Kasumi-1 (cell line): ENCODE results near the gene CNOT8.
"Not testable (repeated sequence)": the region's sequence is repeated elsewhere in the genome, so short reads cannot be mapped to it uniquely, and the experiment has no call there.

Source experiments
- DNase-seq, 2 experiments: peaks; one replicate each; lab custom pipeline; 2025; lab: John Stamatoyannopoulos, UW

CNOT8 gene

DNA sequence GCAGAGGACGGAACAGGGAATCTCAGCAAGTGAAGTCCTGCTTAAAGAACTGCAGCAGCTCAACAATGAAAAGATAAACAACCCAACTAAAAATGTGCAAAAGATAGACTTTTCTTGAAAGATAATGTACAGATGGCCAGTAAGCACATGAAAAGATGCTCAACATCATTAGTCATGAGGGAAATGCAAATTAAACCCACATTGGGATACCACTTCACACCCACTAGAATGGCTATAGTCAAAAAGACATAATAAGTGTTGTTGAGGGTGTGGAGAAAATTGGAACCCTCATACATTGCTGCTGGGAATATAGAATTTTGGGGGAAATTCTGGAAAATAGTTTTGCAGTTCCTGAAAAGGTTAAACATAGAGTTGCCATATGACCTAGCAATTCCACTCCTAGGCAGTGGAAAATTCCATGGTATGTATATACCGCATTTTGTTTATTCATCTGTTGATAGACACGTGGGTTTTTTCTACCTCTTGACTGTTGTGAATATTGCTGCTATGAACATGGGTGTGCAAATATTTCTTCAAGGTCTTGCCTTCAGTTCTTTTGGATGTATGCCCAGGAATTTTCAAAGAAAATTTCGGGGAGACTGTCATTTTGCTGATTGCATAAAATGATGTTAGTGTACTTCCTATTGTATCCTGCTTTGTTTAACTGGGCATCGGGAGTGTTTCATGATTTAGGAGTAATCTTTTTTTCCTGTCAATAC, 7.2 kb downstream of the CNOT8 start:
- no peak for DNase-seq

GRCh38 chr5:154866841-154867240, 8.4 kb downstream of the CNOT8 start:
- no peak for DNase-seq

DNA sequence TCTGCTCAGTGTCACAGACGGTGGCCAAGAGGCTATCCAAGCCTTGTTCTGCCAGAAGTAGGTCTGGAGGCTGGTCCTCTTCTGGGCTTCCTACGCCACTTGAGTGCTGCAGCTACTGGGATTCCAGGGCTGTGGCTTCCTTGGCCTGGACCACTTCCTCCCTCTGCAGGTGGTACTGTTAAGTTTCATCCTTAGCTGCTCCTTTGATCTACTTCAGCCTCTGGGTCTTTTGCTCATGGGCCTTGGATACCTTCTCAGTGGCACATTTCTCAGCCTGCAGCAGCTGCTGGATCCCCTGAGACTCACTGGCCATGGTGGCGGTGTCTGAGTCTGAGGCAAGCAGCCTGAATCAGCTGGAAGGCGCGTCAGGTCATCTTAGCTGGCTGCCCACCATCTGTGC, 10.3 kb downstream of the CNOT8 start:
- peak in 1 of 2 experiments; percentile 12 for DNase-seq

DNA sequence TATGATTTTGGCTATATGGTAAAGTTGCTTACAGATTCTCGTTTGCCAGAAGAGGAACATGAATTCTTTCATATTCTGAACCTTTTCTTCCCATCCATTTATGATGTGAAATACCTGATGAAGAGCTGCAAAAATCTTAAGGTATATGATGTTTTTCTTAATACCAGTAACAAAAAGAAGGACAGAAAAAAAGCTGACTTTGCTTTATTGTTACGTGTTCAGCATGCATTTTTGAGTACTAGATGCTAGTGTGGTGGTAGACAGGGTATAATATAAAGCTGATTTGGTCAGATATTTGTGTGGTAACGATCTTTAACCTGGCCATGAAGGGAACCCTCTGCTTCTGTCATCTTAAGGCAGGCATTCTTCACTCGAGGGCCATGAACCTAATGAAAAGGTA, 13.3 kb downstream of the CNOT8 start:
- DNase-seq = no peak

GRCh38 chr5:154873791-154874331, 15.4 kb downstream of the CNOT8 start:
- no peak for DNase-seq

- no peak for DNase-seq
Measured at GRCh38 chr5:154878642-154879335, 20.4 kb downstream of the CNOT8 start.

- DNase-seq = no peak
Measured at GRCh38 chr5:154881986-154882385, 23.6 kb downstream of the CNOT8 start.

GRCh38 chr5:154884424-154884823, 26.0 kb downstream of the CNOT8 start:
- no peak for DNase-seq

DNA sequence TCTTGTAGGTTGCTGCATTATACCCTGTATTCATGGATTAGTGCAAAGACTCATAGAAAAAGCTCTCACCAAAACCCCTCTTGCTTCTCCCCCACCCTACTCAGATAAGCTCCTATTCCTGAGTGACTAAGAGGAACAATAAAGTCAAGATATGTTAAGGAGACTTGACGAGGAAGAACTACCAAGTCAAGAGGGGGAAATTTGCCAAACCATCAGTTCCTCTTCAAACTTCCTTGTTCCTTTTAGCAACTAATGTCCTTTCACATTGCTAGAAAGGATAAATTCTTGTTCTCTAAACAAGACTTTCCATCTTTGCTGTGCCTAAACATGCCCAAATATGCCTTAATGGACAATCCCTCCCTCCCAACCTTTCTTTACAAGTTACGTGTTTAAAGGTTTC, 27.0 kb downstream of the CNOT8 start:
- DNase-seq = peak; percentile 66 to 82

- no peak for DNase-seq
Measured at GRCh38 chr5:154892369-154892771, 33.9 kb downstream of the CNOT8 start.

DNA sequence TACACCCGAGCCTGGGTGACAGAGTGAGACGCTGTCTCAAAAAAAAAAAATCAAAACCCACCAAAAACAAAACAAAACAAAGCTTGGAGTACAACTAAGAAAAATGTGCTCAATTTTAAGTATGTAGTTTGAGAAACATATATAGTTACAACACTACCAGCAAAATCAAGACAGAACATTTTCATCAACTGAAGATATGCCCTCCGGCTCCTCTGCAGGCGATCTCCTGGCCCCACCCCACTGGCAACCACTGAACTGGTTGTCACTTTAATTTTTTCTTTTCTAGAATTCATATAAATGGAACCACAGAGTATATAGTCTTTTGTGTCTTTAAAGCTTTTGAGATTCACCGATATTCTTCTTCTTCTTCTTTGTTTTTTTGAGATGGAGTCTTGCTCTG, 35.0 kb downstream of the CNOT8 start:
- DNase-seq = no peak

DNA sequence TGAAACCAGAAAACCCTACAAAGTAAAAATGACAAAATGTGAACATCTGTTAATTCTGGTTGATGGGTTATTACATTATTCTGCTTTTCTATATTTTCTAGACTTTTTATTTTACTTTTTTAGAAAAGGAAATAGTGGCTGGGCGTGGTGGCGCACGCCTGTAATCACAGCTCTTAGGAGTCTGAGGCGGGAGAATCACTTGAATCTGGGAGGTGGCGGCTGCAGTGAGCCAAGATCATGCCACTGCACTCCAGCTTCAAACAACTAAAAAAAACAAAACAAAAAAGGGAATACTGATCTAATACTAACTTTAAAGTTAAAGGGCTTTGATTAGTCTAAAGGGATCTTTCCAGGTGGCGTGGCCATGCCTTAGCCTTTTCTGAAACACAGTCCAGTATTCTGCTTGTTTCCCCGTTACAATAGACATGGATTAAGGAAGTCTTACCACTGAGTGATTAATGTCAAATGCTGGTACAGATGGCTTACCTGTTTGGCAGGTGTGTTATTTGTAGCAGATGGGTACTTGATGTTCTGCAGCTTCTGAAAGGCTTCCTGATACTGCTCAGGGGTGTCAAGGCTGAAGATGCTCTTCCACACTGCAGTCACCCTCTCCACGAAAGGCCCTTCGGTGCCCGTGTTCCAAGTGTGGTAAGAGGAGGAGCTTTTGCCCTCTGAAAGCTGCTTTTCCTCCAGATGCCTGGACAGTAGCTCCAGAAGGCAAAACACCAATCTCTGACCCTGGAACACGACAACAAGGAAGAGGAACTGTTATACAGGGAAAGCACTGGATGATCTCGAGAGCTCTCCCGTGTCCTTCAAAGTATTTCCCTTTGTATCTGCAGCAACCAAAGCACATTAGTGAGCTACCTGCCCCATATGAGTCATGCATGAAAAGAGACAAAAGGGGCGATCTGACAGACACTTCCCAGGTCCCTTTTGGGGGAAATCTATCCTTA, 37.5 kb downstream of the CNOT8 start:
- no peak for DNase-seq

GRCh38 chr5:154896562-154897165, 38.2 kb downstream of the CNOT8 start:
- DNase-seq = no peak

- DNase-seq = no peak
Measured at GRCh38 chr5:154898210-154898609, 39.8 kb downstream of the CNOT8 start.

- DNase-seq = no peak
Measured at GRCh38 chr5:154899151-154899816, 40.9 kb downstream of the CNOT8 start.

DNA sequence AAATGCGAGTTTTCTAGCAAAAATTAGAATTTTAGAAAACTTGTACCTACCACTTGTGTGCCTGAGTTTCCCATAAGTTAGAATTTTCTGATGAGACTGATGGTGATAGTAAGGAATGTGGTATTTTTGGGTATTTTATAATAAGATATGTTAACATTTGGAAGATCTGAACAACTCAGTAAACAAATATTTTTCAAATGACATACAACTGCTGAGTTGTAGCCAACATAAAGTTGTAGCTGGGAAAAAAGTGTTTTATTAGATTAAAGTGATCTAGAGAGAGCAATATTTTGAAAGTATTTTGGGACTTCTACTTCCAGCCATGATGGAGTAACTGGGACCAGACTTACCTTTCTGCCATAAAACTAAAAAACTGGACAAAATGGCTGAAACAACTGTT, 41.6 kb downstream of the CNOT8 start:
- DNase-seq = no peak

DNA sequence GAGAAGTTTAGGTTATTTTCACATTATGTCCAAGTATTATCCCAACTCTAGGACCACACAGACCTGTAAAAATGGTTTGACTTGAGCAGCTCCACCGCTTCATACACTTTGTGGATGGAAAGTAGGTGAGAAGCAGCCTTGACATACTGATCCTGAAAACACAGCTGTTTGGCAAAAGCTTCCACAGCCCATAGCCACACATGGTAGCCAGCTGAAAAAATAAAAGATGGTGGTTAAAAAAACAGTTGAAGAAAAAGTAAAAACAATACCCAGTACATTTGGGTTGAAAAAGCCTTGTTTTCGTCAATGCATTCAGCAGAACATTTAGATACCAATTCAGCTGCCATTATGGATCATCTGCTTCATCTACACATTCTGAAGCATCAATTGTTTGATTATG, 42.8 kb downstream of the CNOT8 start:
- no peak for DNase-seq

GRCh38 chr5:154901913-154902312, 43.5 kb downstream of the CNOT8 start:
- DNase-seq = no peak

DNA sequence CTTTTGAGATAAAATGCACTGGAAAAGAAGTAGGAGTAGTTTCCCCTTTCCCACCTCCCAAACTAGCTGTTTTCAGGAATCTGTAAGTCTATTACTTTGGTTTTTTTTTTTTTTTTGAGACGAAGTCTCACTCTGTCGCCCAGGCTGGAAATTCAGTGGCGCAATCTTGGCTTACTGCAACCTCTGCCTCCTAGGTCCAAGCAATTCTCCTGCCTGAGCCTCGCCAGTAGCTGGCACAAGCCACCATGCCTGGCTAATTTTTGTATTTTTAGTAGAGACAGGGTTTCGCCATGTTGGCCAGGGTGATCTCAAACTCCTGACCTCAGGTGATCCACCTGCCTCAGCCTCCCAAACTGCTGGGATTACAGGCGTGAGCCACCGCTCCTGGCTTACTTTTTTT, 47.2 kb downstream of the CNOT8 start:
- not testable (repeated sequence) for DNase-seq

- no peak for DNase-seq
Measured at GRCh38 chr5:154916874-154917273, 58.4 kb downstream of the CNOT8 start.

- no peak for DNase-seq
Measured at GRCh38 chr5:154917757-154918156, 59.3 kb downstream of the CNOT8 start.
